CD4-positive, alpha-beta T cell treated with Interleukin-4 for 1 hour (primary cell): ENCODE measurements around the gene TRMT1.
A peak's percentile ranks its signal among the peaks of the same experiment; 100 is the strongest.

ENCODE experiments used
- DNase-seq, 2 donors: peaks; one replicate each; pipeline ENCODE4 v3.0.0-alpha.2; 2020 to 2022

The TRMT1 gene

GRCh38 chr19:13069415-13070359 lies 46.9 kb downstream of the TRMT1 start:
- no peak for DNase-seq

- DNase-seq, result no peak
Observed at GRCh38 chr19:13068085-13068846, 48.3 kb downstream of the TRMT1 start.

GRCh38 chr19:13066933-13067807 lies 49.4 kb downstream of the TRMT1 start:
- no peak for DNase-seq

GRCh38 chr19:13066226-13066625 lies 50.3 kb downstream of the TRMT1 start:
- DNase-seq, result no peak

GRCh38 chr19:13064092-13064489 lies 52.4 kb downstream of the TRMT1 start:
- DNase-seq, result no peak

GRCh38 chr19:13063461-13064091 lies 53.0 kb downstream of the TRMT1 start:
- no peak for DNase-seq

GRCh38 chr19:13062317-13062716 lies 54.2 kb downstream of the TRMT1 start:
- DNase-seq, result no peak

- peak; percentile 71 to 73 for DNase-seq
Observed at GRCh38 chr19:13060964-13061927, 55.3 kb downstream of the TRMT1 start.

- DNase-seq, result no peak
Observed at GRCh38 chr19:13060233-13060963, 56.1 kb downstream of the TRMT1 start.

- no peak for DNase-seq
Observed at GRCh38 chr19:13058951-13059660, 57.4 kb downstream of the TRMT1 start.

GRCh38 chr19:13057744-13058143 lies 58.8 kb downstream of the TRMT1 start:
- no peak for DNase-seq

- DNase-seq, result no peak
Observed at GRCh38 chr19:13057147-13057572, 59.4 kb downstream of the TRMT1 start.

- no peak for DNase-seq
Observed at GRCh38 chr19:13056052-13056660, 60.4 kb downstream of the TRMT1 start.

GRCh38 chr19:13055213-13056051 lies 61.1 kb downstream of the TRMT1 start:
- DNase-seq, result no peak
